ENCODE results near the gene ADTRP.
"Not testable (repeated sequence)": the region's sequence is repeated elsewhere in the genome, so short reads cannot be mapped to it uniquely, and the experiment has no call there.

ADTRP gene

GRCh38 chr6:11689847-11690246 lies 88.8 kb downstream of the ADTRP start:
- DNase-seq: no peak

GRCh38 chr6:11689400-11689799 lies 89.2 kb downstream of the ADTRP start:
- not testable (repeated sequence) for DNase-seq

GRCh38 chr6:11688425-11688709 lies 90.2 kb downstream of the ADTRP start:
- DNase-seq: no peak

GRCh38 chr6:11685481-11686093 lies 93.0 kb downstream of the ADTRP start:
- DNase-seq: no peak

GRCh38 chr6:11684901-11685480 lies 93.6 kb downstream of the ADTRP start:
- DNase-seq: no peak

- no peak for DNase-seq
These were observed 94.7 kb downstream of the ADTRP start for GRCh38 chr6:11683871-11684270.

GRCh38 chr6:11682561-11682975 lies 96.0 kb downstream of the ADTRP start:
- no peak for DNase-seq

GRCh38 chr6:11681770-11682169 lies 96.8 kb downstream of the ADTRP start:
- no peak for DNase-seq

GRCh38 chr6:11681357-11681756 lies 97.2 kb downstream of the ADTRP start:
- no peak for DNase-seq

GRCh38 chr6:11680479-11680878 lies 98.1 kb downstream of the ADTRP start:
- not testable (repeated sequence) for DNase-seq

GRCh38 chr6:11679099-11679498 lies 99.5 kb downstream of the ADTRP start:
- DNase-seq: no peak

GRCh38 chr6:11675601-11676000 lies 103.0 kb downstream of the ADTRP start:
- no peak for DNase-seq

- no peak for DNase-seq
These were observed 105.9 kb downstream of the ADTRP start for GRCh38 chr6:11672669-11673068.

GRCh38 chr6:11672256-11672655 lies 106.3 kb downstream of the ADTRP start:
- no peak for DNase-seq

- DNase-seq: no peak
These were observed 108.9 kb downstream of the ADTRP start for GRCh38 chr6:11669696-11670095.

GRCh38 chr6:11668455-11668854 lies 110.1 kb downstream of the ADTRP start:
- DNase-seq: no peak

- DNase-seq: no peak
These were observed 110.7 kb downstream of the ADTRP start for GRCh38 chr6:11667876-11668275.

GRCh38 chr6:11665604-11666326 lies 112.8 kb downstream of the ADTRP start:
- no peak for DNase-seq

All from C1 segment of cervical spinal cord (tissue), 14 donors.